ENCODE measurements around the gene SPINK5.

DNA sequence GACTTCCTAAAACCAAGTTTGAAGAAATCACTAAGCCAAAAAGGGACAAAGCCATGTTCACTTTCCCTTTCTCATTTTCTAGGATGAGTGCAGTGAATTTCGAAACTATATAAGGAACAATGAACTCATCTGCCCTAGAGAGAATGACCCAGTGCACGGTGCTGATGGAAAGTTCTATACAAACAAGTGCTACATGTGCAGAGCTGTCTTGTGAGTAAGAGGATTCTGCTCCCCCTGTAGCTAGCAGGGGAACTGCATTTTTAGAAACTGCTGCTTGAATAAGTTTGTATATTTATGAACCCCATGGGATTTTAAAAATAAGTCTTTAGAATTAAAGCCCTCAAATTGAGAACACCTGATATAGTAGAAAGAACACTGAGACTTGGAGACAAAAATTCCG is 61.9 kb downstream of the SPINK5 start:
- TF ChIP-seq, protein P1, sequence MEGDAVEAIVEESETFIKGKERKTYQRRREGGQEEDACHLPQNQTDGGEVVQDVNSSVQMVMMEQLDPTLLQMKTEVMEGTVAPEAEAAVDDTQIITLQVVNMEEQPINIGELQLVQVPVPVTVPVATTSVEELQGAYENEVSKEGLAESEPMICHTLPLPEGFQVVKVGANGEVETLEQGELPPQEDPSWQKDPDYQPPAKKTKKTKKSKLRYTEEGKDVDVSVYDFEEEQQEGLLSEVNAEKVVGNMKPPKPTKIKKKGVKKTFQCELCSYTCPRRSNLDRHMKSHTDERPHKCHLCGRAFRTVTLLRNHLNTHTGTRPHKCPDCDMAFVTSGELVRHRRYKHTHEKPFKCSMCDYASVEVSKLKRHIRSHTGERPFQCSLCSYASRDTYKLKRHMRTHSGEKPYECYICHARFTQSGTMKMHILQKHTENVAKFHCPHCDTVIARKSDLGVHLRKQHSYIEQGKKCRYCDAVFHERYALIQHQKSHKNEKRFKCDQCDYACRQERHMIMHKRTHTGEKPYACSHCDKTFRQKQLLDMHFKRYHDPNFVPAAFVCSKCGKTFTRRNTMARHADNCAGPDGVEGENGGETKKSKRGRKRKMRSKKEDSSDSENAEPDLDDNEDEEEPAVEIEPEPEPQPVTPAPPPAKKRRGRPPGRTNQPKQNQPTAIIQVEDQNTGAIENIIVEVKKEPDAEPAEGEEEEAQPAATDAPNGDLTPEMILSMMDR (IDR thresholded peaks at IDR 0.05), result no peak
- TF ChIP-seq POLR2AphosphoS5 (IDR thresholded peaks at IDR 0.05; ENCODE audit: insufficient read depth in 1 of 2, low read depth in 1 of 2), result no peak
